Measurements from ENCODE around the gene FAM76B.
"Not testable (repeated sequence)": the region's sequence is repeated elsewhere in the genome, so short reads cannot be mapped to it uniquely, and the experiment has no call there.

DNA sequence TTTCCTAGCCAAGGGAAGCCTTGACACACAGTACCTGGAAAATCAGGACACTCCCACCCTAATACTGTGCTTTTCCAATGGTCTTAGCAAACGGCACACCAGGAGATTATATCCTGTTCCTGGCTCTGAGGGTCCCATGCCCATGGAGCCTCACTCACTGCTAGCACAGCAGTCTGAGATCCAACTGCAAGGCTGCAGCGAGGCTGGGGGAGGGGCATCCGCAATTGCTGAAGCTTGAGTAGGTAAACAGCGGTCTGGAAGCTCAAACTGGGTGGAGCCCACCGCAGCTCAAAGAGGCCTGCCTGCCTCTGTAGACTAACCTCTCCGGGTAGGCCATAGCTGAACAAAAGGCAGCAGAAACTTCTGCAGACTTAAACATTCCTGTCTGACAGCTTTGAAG, 16.9 kb upstream of the FAM76B start:
- TF ChIP-seq, protein P1, sequence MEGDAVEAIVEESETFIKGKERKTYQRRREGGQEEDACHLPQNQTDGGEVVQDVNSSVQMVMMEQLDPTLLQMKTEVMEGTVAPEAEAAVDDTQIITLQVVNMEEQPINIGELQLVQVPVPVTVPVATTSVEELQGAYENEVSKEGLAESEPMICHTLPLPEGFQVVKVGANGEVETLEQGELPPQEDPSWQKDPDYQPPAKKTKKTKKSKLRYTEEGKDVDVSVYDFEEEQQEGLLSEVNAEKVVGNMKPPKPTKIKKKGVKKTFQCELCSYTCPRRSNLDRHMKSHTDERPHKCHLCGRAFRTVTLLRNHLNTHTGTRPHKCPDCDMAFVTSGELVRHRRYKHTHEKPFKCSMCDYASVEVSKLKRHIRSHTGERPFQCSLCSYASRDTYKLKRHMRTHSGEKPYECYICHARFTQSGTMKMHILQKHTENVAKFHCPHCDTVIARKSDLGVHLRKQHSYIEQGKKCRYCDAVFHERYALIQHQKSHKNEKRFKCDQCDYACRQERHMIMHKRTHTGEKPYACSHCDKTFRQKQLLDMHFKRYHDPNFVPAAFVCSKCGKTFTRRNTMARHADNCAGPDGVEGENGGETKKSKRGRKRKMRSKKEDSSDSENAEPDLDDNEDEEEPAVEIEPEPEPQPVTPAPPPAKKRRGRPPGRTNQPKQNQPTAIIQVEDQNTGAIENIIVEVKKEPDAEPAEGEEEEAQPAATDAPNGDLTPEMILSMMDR (IDR thresholded peaks at IDR 0.05) = not testable (repeated sequence)
- TF ChIP-seq POLR2A, EP300, POLR2AphosphoS5 (IDR thresholded peaks at IDR 0.05): not testable (repeated sequence)

All from suprapubic skin (tissue), 4 donors.